Measurements from ENCODE around the gene EPB41L1.

GRCh38 chr20:36248836-36249235, 94.3 kb downstream of the EPB41L1 start:
- TF ChIP-seq CTCF (IDR thresholded peaks at IDR 0.05): no peak
- TF ChIP-seq ZFX (IDR thresholded peaks at IDR 0.05; ENCODE audit: borderline replicate concordance): no peak
